ENCODE data around the gene ASTN1. TPM values are rescaled to one million over a fixed set of nuclear protein-coding genes. Genes with fewer than 3 reads are reported as not detected.

ASTN1 gene
- total RNA-seq, 1 experiment from 2014 or later, result not detected

GRCh38 chr1:177032434-177032833 is 132.1 kb downstream of the ASTN1 start:
- DNase-seq, result peak in 1 of 2 experiments; percentile 1
- TF ChIP-seq EZH2 (IDR thresholded peaks at IDR 0.05; ENCODE audit: low read depth), result no peak
- TF ChIP-seq, protein P1, sequence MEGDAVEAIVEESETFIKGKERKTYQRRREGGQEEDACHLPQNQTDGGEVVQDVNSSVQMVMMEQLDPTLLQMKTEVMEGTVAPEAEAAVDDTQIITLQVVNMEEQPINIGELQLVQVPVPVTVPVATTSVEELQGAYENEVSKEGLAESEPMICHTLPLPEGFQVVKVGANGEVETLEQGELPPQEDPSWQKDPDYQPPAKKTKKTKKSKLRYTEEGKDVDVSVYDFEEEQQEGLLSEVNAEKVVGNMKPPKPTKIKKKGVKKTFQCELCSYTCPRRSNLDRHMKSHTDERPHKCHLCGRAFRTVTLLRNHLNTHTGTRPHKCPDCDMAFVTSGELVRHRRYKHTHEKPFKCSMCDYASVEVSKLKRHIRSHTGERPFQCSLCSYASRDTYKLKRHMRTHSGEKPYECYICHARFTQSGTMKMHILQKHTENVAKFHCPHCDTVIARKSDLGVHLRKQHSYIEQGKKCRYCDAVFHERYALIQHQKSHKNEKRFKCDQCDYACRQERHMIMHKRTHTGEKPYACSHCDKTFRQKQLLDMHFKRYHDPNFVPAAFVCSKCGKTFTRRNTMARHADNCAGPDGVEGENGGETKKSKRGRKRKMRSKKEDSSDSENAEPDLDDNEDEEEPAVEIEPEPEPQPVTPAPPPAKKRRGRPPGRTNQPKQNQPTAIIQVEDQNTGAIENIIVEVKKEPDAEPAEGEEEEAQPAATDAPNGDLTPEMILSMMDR (conservative IDR thresholded peaks at IDR 0.05), result no peak
- intact Hi-C loops (cut with micrococcal nuclease; ENCODE audit: unreplicated experiment), result no loop called here
- no peaks in the 10 kb centered on the region for H3K9me3 ChIP-seq (ENCODE audit: insufficient read depth, low read depth)
- no peaks in the 10 kb centered on the region for H3F3A ChIP-seq (ENCODE audit: insufficient read depth, low read depth)
- H4K20me1 ChIP-seq (ENCODE audit: insufficient read depth), result no peaks in the 10 kb centered on the region
- POLR2A ChIA-PET (ENCODE audit: unreplicated experiment), result no interaction called here
- H3K79me2 ChIP-seq (ENCODE audit: low read depth), result no peaks in the 10 kb centered on the region
- no peaks in the 10 kb centered on the region for H3K9me2 ChIP-seq (ENCODE audit: insufficient read depth)
- H3K4me3 ChIP-seq, result no peak overlapping the region
- CTCF ChIA-PET, result no interaction called here
- H3K27ac ChIP-seq, result no peak overlapping the region
- H2AFZ ChIP-seq, result no peak overlapping the region
- BruUV-seq (replicated peaks), result no TSS peak
- peak overlapping the region; percentile 23; the same call in 1 of the 2 replicates for H3K4me2 ChIP-seq
- no peaks in the 10 kb centered on the region for H3K27me3 ChIP-seq (ENCODE audit: insufficient read depth, low read depth)
- H3K36me3 ChIP-seq (ENCODE audit: low read depth), result no peaks in the 10 kb centered on the region
- H3K4me1 ChIP-seq (replicated peaks; ENCODE audit: insufficient read depth), result no peaks in the 10 kb centered on the region

- Histone ChIP-seq H2AFZ (no peak overlapping the region), H3K4me2 (no peak overlapping the region), H3K27ac (no peak overlapping the region), H3K9me2 (ENCODE audit: insufficient read depth) (no peaks in the 10 kb centered on the region; the same call in 1 of the 2 replicates), H3K4me3 (no peak overlapping the region), H3F3A (ENCODE audit: insufficient read depth, low read depth) (no peaks in the 10 kb centered on the region), H4K20me1 (ENCODE audit: insufficient read depth) (no peaks in the 10 kb centered on the region), H3K27me3 (ENCODE audit: insufficient read depth, low read depth) (no peaks in the 10 kb centered on the region), H3K4me1 (replicated peaks; ENCODE audit: insufficient read depth) (no peaks in the 10 kb centered on the region), H3K79me2 (ENCODE audit: low read depth) (no peaks in the 10 kb centered on the region), H3K36me3 (ENCODE audit: low read depth) (no peaks in the 10 kb centered on the region), H3K9me3 (ENCODE audit: insufficient read depth, low read depth) (no peaks in the 10 kb centered on the region)
- BruUV-seq (replicated peaks), result no TSS peak
- no peak for DNase-seq
- POLR2A ChIA-PET (ENCODE audit: unreplicated experiment), result no interaction called here
- CTCF ChIA-PET, result no interaction called here
- TF ChIP-seq EZH2 (IDR thresholded peaks at IDR 0.05; ENCODE audit: low read depth), result no peak
- TF ChIP-seq, protein P1 (conservative IDR thresholded peaks at IDR 0.05), result no peak
- intact Hi-C loops (cut with micrococcal nuclease; ENCODE audit: unreplicated experiment), result no loop called here
These were observed 139.9 kb downstream of the ASTN1 start for GRCh38 chr1:177024623-177025022.

DNA sequence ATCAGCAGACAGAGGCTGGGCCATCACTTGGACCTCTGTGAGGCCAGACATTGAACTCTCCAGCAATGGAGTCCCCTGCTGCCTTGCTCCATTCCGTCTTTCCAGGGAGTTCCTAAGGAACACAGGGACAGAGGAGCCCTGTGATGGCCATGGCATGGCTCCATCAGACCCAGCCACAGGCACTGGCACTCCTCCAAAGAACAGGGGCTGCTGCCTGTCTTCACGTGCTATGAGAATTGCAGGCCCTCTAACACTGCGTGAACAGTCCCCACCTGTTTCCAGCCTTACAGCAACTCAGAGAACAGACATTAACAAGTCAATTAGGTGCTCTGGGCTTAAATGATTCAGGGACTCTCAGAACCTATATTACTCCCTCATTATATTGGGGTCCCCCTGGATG is 140.8 kb downstream of the ASTN1 start:
- Histone ChIP-seq H3K9me3 (ENCODE audit: insufficient read depth, low read depth) (no peaks in the 10 kb centered on the region), H3K27me3 (ENCODE audit: insufficient read depth, low read depth) (no peaks in the 10 kb centered on the region), H3K4me1 (replicated peaks; ENCODE audit: insufficient read depth) (no peaks in the 10 kb centered on the region), H3K4me2 (no peak overlapping the region), H3F3A (ENCODE audit: insufficient read depth, low read depth) (no peaks in the 10 kb centered on the region), H3K27ac (no peak overlapping the region), H4K20me1 (ENCODE audit: insufficient read depth) (no peaks in the 10 kb centered on the region), H3K79me2 (ENCODE audit: low read depth) (no peaks in the 10 kb centered on the region), H3K9me2 (ENCODE audit: insufficient read depth) (no peaks in the 10 kb centered on the region; the same call in 1 of the 2 replicates), H3K36me3 (ENCODE audit: low read depth) (no peaks in the 10 kb centered on the region), H2AFZ (no peak overlapping the region), H3K4me3 (no peak overlapping the region)
- ChIA-PET POLR2A (ENCODE audit: unreplicated experiment) (no interaction called here), CTCF (no interaction called here)
- no TSS peak for BruUV-seq (replicated peaks)
- DNase-seq, result no peak
- intact Hi-C loops (cut with micrococcal nuclease; ENCODE audit: unreplicated experiment), result no loop called here
- TF ChIP-seq EZH2 (IDR thresholded peaks at IDR 0.05; ENCODE audit: low read depth), result no peak
- TF ChIP-seq, protein P1 (conservative IDR thresholded peaks at IDR 0.05), result no peak
